ENCODE results near the gene NRCAM.
A peak's percentile ranks its signal among the peaks of the same experiment; 100 is the strongest.

Gene NRCAM

GRCh38 chr7:108197371-108198091, 258.7 kb downstream of the NRCAM start:
- DNase-seq = no peak

- no peak for DNase-seq
These were observed 260.2 kb downstream of the NRCAM start for GRCh38 chr7:108196004-108196403.

- no peak for DNase-seq
These were observed 262.4 kb downstream of the NRCAM start for GRCh38 chr7:108193594-108194498.

- DNase-seq = peak; percentile 12
These were observed 265.3 kb downstream of the NRCAM start for GRCh38 chr7:108190891-108191290.

GRCh38 chr7:108189733-108190388, 266.4 kb downstream of the NRCAM start:
- DNase-seq = no peak

- no peak for DNase-seq
These were observed 267.5 kb downstream of the NRCAM start for GRCh38 chr7:108188724-108189123.

- peak; percentile 53 for DNase-seq
These were observed 274.9 kb downstream of the NRCAM start for GRCh38 chr7:108181073-108181985.

- DNase-seq = no peak
These were observed 277.8 kb downstream of the NRCAM start for GRCh38 chr7:108178398-108178797.

- no peak for DNase-seq
These were observed 285.1 kb downstream of the NRCAM start for GRCh38 chr7:108171164-108171563.

- no peak for DNase-seq
These were observed 286.0 kb downstream of the NRCAM start for GRCh38 chr7:108170251-108170650.

- DNase-seq = peak; percentile 22
These were observed 288.8 kb downstream of the NRCAM start for GRCh38 chr7:108167460-108167859.

- no peak for DNase-seq
These were observed 289.5 kb downstream of the NRCAM start for GRCh38 chr7:108166687-108167086.

- peak; percentile 20 for DNase-seq
These were observed 290.5 kb downstream of the NRCAM start for GRCh38 chr7:108165723-108166122.

- no peak for DNase-seq
These were observed 291.3 kb downstream of the NRCAM start for GRCh38 chr7:108164946-108165345.

GRCh38 chr7:108164342-108164741, 291.9 kb downstream of the NRCAM start:
- no peak for DNase-seq

- no peak for DNase-seq
These were observed 297.5 kb downstream of the NRCAM start for GRCh38 chr7:108158776-108159175.

- no peak for DNase-seq
These were observed 298.5 kb downstream of the NRCAM start for GRCh38 chr7:108157606-108158335.

GRCh38 chr7:108156897-108157605, 299.2 kb downstream of the NRCAM start:
- DNase-seq = no peak

GRCh38 chr7:108152198-108152597, 304.0 kb downstream of the NRCAM start:
- no peak for DNase-seq

GRCh38 chr7:108149908-108150307, 306.3 kb downstream of the NRCAM start:
- DNase-seq = no peak

GRCh38 chr7:108149119-108149518, 307.1 kb downstream of the NRCAM start:
- DNase-seq = no peak
